Caki2 (cell line): ENCODE data around the gene THADA. TPM values are rescaled to one million over a fixed set of nuclear protein-coding genes. Genes with fewer than 3 reads are reported as not detected.

Experiments
- DNase-seq: peaks from one replicate; pipeline ENCODE4 v3.0.0-alpha.2; 2015; ENCODE audit warnings: low read depth
- in situ Hi-C: cut with HindIII; loops from 2 replicates; pipeline ENCODE4 v1.10.0; 2016; ENCODE audit warnings: low sequenced_read_pairs, low pct_unique_long_range_greater_than_20kb, mixed read lengths
- total RNA-seq: library from RNA; depleted of rRNA; stranded (reverse); fragments of >200 nt; shearing (Covaris generic); gene quantifications from 2 replicates; pipeline ENCODE4 v1.2.3, GENCODE V29; 2014; ENCODE audit warnings: low replicate concordance

The THADA gene
- total RNA-seq, 1 experiment from 2014 or later, result 30.0 TPM

GRCh38 chr2:43438342-43438741 lies 157.5 kb downstream of the THADA start:
- no peak for DNase-seq
- in situ Hi-C loops, result no loop called here

- in situ Hi-C loops, result no loop called here
- no peak for DNase-seq
Measured at GRCh38 chr2:43437363-43437762, 158.5 kb downstream of the THADA start.

- no peak for DNase-seq
- in situ Hi-C loops, result no loop called here
Measured at GRCh38 chr2:43436431-43436830, 159.4 kb downstream of the THADA start.

DNA sequence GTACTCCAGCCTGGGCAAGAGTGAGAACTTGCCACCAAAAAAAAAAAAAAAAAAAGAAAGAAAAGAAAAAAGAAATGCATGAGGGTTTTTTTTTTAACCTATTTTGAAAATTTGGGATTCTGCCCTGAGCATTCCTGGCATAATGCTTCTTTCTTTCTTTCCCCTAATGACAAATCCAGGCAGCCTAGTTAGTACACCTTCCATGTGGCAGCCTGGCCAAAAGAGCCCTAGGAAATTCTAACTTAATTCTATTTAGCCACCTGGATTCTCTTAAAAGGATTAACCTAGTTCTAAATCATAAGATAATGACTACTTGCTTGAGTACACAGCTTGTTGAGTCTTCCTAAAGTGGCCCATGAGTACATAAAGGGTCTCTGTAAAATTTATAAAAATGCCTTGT lies 160.1 kb downstream of the THADA start:
- DNase-seq, result no peak
- in situ Hi-C loops, result no loop called here

DNA sequence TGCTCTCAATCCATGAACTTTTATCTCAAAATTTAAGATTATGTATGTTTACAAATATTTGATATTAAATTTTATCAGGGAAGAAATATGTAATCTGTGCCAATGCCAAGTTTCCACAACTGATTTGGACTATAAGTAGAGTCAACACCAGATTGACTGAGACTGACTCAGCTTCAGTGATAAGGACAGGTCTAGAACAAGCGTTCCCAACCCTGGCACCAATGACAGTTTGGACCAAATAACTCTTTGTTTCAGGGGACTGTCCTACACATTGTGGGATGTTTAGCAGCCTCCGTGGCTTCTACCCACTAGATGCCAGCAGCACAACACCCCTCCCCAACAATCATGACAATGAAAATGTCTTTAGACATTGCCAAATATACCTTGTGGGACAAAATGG lies 165.3 kb downstream of the THADA start:
- in situ Hi-C loops, result no loop called here
- DNase-seq, result no peak

DNA sequence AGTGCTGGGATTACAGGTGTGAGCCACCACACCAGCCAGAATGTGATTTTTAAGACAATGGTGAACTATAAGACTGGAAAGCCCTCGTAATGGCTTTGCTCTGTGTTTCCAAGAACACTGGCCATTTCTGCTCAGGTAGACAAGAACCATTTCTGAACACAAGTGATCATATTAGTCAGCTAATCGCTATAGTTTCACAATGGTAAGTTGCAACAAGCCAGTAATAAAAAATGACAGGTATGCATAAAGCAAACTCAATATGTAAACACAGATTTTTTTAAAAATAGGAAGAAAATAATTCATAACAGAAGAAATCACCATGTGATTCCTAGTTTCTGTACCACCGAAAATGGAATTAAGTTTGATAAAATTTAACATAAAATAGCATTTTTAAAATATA lies 166.5 kb downstream of the THADA start:
- no peak for DNase-seq
- in situ Hi-C loops, result no loop called here

- no peak for DNase-seq
- in situ Hi-C loops, result no loop called here
Measured at GRCh38 chr2:43427032-43427424, 168.8 kb downstream of the THADA start.

GRCh38 chr2:43426305-43427031 lies 169.4 kb downstream of the THADA start:
- in situ Hi-C loops, result no loop called here
- peak; percentile 87 for DNase-seq

DNA sequence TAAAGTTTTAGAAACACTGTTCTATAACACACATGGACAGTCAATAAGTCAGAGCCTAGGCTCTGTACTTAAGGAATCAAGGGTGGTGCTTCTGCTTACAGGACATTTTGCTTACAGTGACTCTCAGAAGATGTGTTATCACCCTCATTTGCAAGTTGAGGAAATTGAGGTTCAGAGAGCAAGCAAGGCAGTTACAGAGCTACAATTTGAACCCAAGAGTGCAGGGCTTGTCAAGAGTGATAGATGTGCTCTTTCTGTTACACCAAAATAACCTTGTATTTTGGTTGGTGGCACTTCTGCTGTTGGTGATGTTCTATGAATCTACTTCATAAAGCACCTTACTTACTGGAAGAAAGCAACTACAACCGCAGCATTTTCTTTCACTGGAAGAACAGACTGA lies 170.2 kb downstream of the THADA start:
- in situ Hi-C loops, result no loop called here
- DNase-seq, result no peak

- no peak for DNase-seq
- in situ Hi-C loops, result no loop called here
Measured at GRCh38 chr2:43424262-43425207, 171.3 kb downstream of the THADA start.

DNA sequence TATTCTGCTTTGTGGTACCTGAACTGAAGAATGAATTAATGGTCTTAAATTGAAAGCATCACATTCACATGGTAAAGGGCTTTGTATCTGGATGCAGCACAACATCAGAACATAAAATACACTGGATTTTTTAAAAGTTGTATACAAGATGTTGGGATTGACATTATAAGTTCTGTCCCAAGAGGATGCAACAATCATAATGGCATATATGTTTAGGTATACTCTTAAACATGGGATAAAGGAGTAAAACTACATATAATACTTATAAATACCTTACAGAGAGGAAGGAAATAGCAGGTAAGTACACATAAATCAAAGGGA lies 171.9 kb downstream of the THADA start:
- in situ Hi-C loops, result no loop called here

GRCh38 chr2:43421194-43421593 lies 174.6 kb downstream of the THADA start:
- DNase-seq, result no peak
- in situ Hi-C loops, result no loop called here

More for the DNA sequence above, 171.9 kb downstream of the THADA start:
- no peak for DNase-seq

DNA sequence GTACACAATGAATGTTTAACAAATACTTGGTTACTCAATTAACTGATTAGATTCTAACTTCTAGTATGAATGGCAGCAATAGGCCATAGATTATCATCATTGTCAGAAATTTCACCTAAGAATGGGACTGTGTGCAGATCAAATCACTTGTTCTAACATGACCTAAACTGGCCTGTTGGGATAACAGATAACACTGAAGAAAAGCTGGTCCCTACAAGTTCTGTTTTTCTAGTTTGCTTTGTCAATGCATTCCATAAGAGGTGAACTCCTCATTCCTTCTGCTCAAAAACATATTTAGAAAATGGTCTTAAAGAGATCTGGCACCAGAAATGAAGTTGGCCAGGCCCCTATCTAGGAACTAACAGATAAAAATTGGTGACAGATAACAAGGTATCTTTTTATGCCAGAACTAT lies 175.4 kb downstream of the THADA start:
- DNase-seq, result no peak

GRCh38 chr2:43419876-43420275 lies 176.0 kb downstream of the THADA start:
- DNase-seq, result no peak
- in situ Hi-C loops, result no loop called here

More for the DNA sequence above, 175.4 kb downstream of the THADA start:
- in situ Hi-C loops, result no loop called here

DNA sequence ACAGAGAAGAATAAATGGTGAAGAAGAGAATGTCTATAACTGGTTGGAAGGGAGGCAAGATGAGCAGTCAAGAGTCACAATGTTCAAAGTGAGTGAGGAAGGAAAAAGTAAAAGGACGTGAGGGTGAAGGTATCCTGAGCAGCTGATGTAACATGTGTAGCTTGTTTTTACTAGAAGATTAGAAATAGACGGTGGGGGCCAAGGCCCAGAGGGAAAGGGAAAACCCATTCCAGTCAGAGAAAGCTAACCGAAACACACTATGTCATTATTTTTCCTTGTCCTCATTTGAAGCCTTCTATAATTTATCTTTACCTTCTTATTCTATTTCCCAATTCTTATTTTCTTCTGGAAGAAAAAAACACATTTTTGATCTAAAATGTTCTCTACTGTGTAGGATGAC lies 176.6 kb downstream of the THADA start:
- in situ Hi-C loops, result no loop called here
- no peak for DNase-seq

GRCh38 chr2:43418680-43419079 lies 177.2 kb downstream of the THADA start:
- in situ Hi-C loops, result no loop called here

GRCh38 chr2:43417300-43417699 lies 178.5 kb downstream of the THADA start:
- no peak for DNase-seq
- in situ Hi-C loops, result no loop called here

More at GRCh38 chr2:43418680-43419079, 177.2 kb downstream of the THADA start:
- DNase-seq, result no peak

DNA sequence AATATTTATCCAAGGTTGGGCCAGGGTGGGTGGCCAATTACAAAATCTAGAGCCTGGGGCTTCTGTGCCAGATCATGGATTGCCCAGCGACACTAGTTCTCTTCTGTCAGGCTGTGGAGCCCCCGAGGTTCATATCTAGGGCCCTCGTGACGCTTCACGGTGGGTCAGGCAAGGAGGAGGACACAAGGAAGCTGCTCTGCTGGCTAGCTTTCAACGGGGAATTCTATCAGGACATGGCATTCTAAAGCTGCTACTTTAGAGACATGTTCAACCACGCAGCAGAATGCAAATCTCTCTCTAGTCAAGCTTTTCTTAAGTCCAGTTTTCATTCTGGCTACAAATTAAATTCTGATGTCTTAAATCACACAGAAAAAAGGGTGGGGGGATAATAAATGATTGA lies 180.2 kb downstream of the THADA start:
- DNase-seq, result no peak
- in situ Hi-C loops, result no loop called here

DNA sequence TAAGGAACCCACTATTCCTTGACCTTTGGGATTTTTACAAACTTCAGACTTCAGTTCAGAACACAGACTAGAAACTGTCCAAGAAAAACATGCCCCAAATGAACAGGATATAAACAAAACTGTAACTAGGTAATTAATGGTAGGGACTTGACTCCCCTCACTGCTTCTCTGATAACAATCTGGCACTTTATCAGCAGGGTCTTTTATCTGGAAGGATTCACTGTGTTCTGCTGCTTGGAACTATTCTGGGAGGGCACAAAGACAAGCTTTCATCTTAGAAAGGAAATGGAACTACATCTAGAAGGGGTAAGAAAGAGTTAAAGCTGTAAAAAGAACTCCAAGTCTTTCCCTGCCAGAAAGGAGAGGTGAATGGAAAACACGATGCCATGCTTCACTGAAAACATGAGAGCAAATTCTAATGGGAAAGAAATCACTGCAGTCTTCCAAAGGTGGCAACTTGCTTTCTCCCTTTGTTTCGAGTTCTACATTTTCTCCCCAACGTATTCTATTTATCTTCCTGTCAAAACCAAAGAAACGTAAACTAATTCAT lies 181.2 kb downstream of the THADA start:
- in situ Hi-C loops, result no loop called here
- no peak for DNase-seq
